Hepatocyte (in vitro differentiated cells): ENCODE results near the gene CFAP206. TPM values are rescaled to one million over a fixed set of nuclear protein-coding genes. Genes with fewer than 3 reads are reported as not detected.

Experiments
- DNase-seq: peaks from one replicate; pipeline ENCODE4 v3.0.0-alpha.2; 2016; ENCODE audit warnings: low spot score
- H2AFZ ChIP-seq: fragments of 200-600 bp; sonication (generic); 2 replicates; pipeline ENCODE4 v1.6.0; 2016; ENCODE audit warnings: antibody characterized with exemption, mild to moderate bottlenecking
- H3K27ac ChIP-seq: fragments of 200-600 bp; sonication (generic); 2 replicates; pipeline ENCODE4 v1.5.1; 2016; ENCODE audit warnings: mild to moderate bottlenecking
- H3K27me3 ChIP-seq: fragments of 200-600 bp; sonication (generic); 2 replicates; pipeline ENCODE4 v1.6.1; 2016
- H3K36me3 ChIP-seq: fragments of 200-600 bp; sonication (generic); replicated peaks from 2 replicates; pipeline ENCODE4 v1.5.1; 2016; ENCODE audit warnings: low read depth; ENCODE audit not compliant: insufficient read depth
- H3K4me1 ChIP-seq: fragments of 200-600 bp; sonication (generic); 2 replicates; pipeline ENCODE4 v1.5.1; 2016; ENCODE audit warnings: mild to moderate bottlenecking, moderate library complexity; ENCODE audit not compliant: insufficient read depth
- H3K4me2 ChIP-seq: fragments of 200-600 bp; sonication (generic); 2 replicates; pipeline ENCODE4 v1.6.0; 2016
- H3K4me3 ChIP-seq: fragments of 200-600 bp; sonication (generic); 2 replicates; pipeline ENCODE4 v1.5.1; 2016; ENCODE audit warnings: mild to moderate bottlenecking
- H3K79me2 ChIP-seq: fragments of 200-600 bp; sonication (generic); 2 replicates; pipeline ENCODE4 v1.6.0; 2017; ENCODE audit warnings: mild to moderate bottlenecking
- H3K9me2 ChIP-seq: fragments of 200-600 bp; sonication (generic); replicated peaks from 2 replicates; pipeline ENCODE4 v1.6.0; 2017; ENCODE audit warnings: mild to moderate bottlenecking; ENCODE audit not compliant: insufficient read depth
- H3K9me3 ChIP-seq: fragments of 200-600 bp; sonication (generic); 2 replicates; pipeline ENCODE4 v1.5.1; 2016; ENCODE audit warnings: low read depth, mild to moderate bottlenecking
- H4K20me1 ChIP-seq: fragments of 200-600 bp; sonication (generic); 2 replicates; pipeline ENCODE4 v1.6.0; 2016; ENCODE audit warnings: mild to moderate bottlenecking; ENCODE audit not compliant: insufficient read depth, poor library complexity, severe bottlenecking
- EZH2 ChIP-seq: fragments of 200-600 bp; sonication (generic); IDR thresholded peaks from 2 replicates; pipeline ENCODE4 v1.6.1; 2016; ENCODE audit warnings: antibody characterized with exemption, mild to moderate bottlenecking, borderline replicate concordance
- EZH2phosphoT487 ChIP-seq: fragments of 200-600 bp; sonication (generic); IDR thresholded peaks from one replicate; pipeline ENCODE4 v1.6.1; 2018; ENCODE audit warnings: antibody characterized with exemption, mild to moderate bottlenecking, low read depth, moderate library complexity; ENCODE audit not compliant: unreplicated experiment, severe bottlenecking
- WGBS: methylation state at CpG from one replicate; pipeline ENCODE4 v1.1.6; 2016; ENCODE audit warnings: low lambda C conversion rate; ENCODE audit errors: missing lambda C conversion rate; 5-methylcytosine and 5-hydroxymethylcytosine counted together
- polyA plus RNA-seq: library from polyadenylated mRNA; unstranded; fragments of >200 nt; fragmentation: Nextera tagmentation; extraction: Ambion mirVana; gene quantifications from 2 replicates; pipeline ENCODE4 v1.2.1, GENCODE V29; 2016
- small RNA-seq: library from RNA; depleted of rRNA; stranded (forward); fragments of <200 nt; gene quantifications from one replicate; pipeline ENCODE3, GENCODE V24; 2014
- total RNA-seq: library from RNA; depleted of rRNA; stranded (reverse); fragments of >200 nt; gene quantifications from 2 replicates; pipeline ENCODE4 v1.2.3, GENCODE V29; 2014
- TF ChIP-seq, protein P1 (sequence below): fragments of 200-600 bp; sonication (generic); IDR thresholded peaks from 2 replicates; pipeline ENCODE4 v1.5.1; 2016; ENCODE audit warnings: antibody characterized with exemption, mild to moderate bottlenecking; ENCODE audit not compliant: poor library complexity

CFAP206 gene
- total and polyA plus RNA-seq, 2 experiments from 2014 or later = 0.20 TPM; not detected in 1

DNA sequence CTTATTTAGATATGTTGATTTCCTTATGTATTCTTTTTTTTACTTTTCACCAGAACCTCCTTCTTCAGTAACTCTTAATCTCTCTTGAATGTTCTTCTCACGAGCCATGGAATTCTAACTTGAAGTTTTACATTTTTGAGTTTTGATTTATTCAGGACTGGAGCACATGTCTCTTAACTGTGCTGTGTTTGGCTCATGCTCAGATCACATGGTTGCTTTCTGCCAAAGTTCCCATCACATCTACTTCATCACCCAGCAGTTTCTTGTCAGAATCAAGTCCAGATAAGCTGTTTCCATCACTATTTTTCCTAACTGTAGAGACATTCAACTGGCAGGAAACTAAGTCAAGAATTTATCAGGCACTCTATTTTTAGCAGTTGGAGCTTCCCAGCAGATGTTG is 96.7 kb downstream of the CFAP206 start:
- no peaks in the 10 kb centered on the region for H3K79me2 ChIP-seq
- 89% methylated on average over 1 of the region's 1 CpG for WGBS
- H3K9me2 ChIP-seq = no peaks in the 10 kb centered on the region
- no peaks in the 10 kb centered on the region for H3K27me3 ChIP-seq
- DNase-seq = no peak
- H3K4me2 ChIP-seq = no peak overlapping the region
- TF ChIP-seq, protein P1, sequence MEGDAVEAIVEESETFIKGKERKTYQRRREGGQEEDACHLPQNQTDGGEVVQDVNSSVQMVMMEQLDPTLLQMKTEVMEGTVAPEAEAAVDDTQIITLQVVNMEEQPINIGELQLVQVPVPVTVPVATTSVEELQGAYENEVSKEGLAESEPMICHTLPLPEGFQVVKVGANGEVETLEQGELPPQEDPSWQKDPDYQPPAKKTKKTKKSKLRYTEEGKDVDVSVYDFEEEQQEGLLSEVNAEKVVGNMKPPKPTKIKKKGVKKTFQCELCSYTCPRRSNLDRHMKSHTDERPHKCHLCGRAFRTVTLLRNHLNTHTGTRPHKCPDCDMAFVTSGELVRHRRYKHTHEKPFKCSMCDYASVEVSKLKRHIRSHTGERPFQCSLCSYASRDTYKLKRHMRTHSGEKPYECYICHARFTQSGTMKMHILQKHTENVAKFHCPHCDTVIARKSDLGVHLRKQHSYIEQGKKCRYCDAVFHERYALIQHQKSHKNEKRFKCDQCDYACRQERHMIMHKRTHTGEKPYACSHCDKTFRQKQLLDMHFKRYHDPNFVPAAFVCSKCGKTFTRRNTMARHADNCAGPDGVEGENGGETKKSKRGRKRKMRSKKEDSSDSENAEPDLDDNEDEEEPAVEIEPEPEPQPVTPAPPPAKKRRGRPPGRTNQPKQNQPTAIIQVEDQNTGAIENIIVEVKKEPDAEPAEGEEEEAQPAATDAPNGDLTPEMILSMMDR = no peak
- TF ChIP-seq EZH2 (no peak), EZH2phosphoT487 (no peak)
- H3K4me1 ChIP-seq = no peaks in the 10 kb centered on the region
- H2AFZ ChIP-seq = no peak overlapping the region
- H3K27ac ChIP-seq = no peak overlapping the region
- H3K36me3 ChIP-seq = no peaks in the 10 kb centered on the region
- no peaks in the 10 kb centered on the region for H3K9me3 ChIP-seq
- H3K4me3 ChIP-seq = no peak overlapping the region
- no peaks in the 10 kb centered on the region for H4K20me1 ChIP-seq

Small RNA genes lying within 50 kb of the gene (small RNA-seq; reads per million reads assigned to genes)
- not detected for gene AL049697.2
- not detected for gene RNU6-444P

Other genes with a start within 250 kb of the CFAP206 start
- gene SMIM8, start 85.4 kb upstream of the CFAP206 start, total RNA-seq = 9.5 and 9.8 TPM in 2 replicates
- 6.5 and 10.7 TPM in 2 replicates for gene SMIM8, start 85.4 kb upstream of the CFAP206 start, polyA plus RNA-seq
- 0.07 TPM in 1 of 2 replicates, not detected in the other for gene GJB7, start 78.7 kb upstream of the CFAP206 start, total RNA-seq
- 0.36 TPM in 1 of 2 replicates, not detected in the other for gene GJB7, start 78.7 kb upstream of the CFAP206 start, polyA plus RNA-seq
- gene C6orf163, start 63.2 kb upstream of the CFAP206 start, total RNA-seq = 1.3 and 2.5 TPM in 2 replicates
- gene C6orf163, start 63.2 kb upstream of the CFAP206 start, polyA plus RNA-seq = 0.64 TPM in 2 replicates
- 26.2 and 28.3 TPM in 2 replicates for gene SLC35A1, start 65.0 kb downstream of the CFAP206 start, total RNA-seq
- 20.1 and 30.3 TPM in 2 replicates for gene SLC35A1, start 65.0 kb downstream of the CFAP206 start, polyA plus RNA-seq
- 53.2 and 55.7 TPM in 2 replicates for gene RARS2, start 182.0 kb downstream of the CFAP206 start, total RNA-seq
- 64.2 and 75.0 TPM in 2 replicates for gene RARS2, start 182.0 kb downstream of the CFAP206 start, polyA plus RNA-seq
- gene ORC3, start 182.2 kb downstream of the CFAP206 start, total RNA-seq = 24.2 and 27.5 TPM in 2 replicates
- gene ORC3, start 182.2 kb downstream of the CFAP206 start, polyA plus RNA-seq = 19.6 and 20.9 TPM in 2 replicates